ENCODE results near the gene TMEM82.
A peak's percentile ranks its signal among the peaks of the same experiment; 100 is the strongest.

Gene TMEM82

DNA sequence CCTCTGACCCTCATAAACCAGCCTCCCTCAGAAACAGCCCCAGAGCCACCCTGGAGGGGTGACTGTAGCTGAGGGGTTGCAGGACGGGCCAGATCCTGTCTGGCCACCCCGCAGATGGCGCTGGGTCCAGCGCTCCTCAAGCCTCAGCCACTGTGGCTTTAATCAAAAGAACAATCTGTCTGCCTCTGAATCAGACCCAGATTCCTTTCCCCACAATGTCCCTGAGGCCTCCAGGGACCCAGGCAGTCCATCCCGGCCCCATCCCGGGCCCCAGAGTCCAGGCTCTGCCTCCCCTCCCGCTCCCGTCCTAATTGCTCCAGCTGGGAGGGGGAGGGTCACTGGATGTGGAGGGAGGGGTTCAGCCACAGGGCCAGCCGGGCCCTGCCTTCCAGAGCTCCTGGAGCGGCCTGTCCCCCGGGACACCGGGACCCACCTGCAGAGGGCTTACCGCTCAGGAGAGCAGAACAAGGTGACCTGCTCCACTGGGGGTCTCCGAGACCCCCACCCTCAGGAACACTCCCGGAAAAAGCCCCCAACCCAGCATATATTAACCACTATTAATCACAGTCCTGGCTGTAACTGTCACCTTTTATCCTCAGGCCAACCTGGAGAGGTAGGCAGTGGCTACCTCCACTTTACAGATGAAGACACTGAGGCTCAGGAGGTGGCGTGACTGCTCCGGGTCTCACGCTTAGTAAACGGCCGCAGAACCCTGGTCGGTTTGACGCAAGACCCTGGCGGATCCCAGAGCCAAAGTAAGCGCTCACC, 15.5 kb downstream of the TMEM82 start:
- Histone ChIP-seq H3K9me3 (ENCODE audit: control insufficient read depth, insufficient read depth, low read depth, low read length) (no peaks in the 10 kb centered on the region), H3K36me3 (ENCODE audit: control insufficient read depth in 2 of 2, insufficient read depth in 1 of 2, low read length in 2 of 2) (no peaks in the 10 kb centered on the region), H3K27ac (ENCODE audit: extremely low read depth, low read depth, low read length) (no peak overlapping the region), H3K4me3 (ENCODE audit: low read depth, low read length) (no peak overlapping the region), H3K4me1 (ENCODE audit: control insufficient read depth, insufficient read depth, low read length) (peaks cover 7% of the 10 kb centered on the region; the same call in 1 of the 2 replicates)
- POLR2A ChIA-PET, result no interaction called here
- CTCF ChIA-PET, result no interaction called here
- peak; percentile 77 for TF ChIP-seq IKZF3 (tag by site-specific recombination; IDR thresholded peaks at IDR 0.05)
- peak; percentile 20; the same call in 1 of the 2 replicates for TF ChIP-seq KLF16 (tag by site-specific recombination; IDR thresholded peaks at IDR 0.05)
- no peak for TF ChIP-seq ZNF664 (tag by site-specific recombination; IDR thresholded peaks at IDR 0.05)
- peak; percentile 43; the same call in 1 of the 2 replicates for TF ChIP-seq GLIS2 (tag by site-specific recombination; IDR thresholded peaks at IDR 0.05)
- no peak for TF ChIP-seq ZNF248 (tag by site-specific recombination; IDR thresholded peaks at IDR 0.05)
- TF ChIP-seq, protein P1, sequence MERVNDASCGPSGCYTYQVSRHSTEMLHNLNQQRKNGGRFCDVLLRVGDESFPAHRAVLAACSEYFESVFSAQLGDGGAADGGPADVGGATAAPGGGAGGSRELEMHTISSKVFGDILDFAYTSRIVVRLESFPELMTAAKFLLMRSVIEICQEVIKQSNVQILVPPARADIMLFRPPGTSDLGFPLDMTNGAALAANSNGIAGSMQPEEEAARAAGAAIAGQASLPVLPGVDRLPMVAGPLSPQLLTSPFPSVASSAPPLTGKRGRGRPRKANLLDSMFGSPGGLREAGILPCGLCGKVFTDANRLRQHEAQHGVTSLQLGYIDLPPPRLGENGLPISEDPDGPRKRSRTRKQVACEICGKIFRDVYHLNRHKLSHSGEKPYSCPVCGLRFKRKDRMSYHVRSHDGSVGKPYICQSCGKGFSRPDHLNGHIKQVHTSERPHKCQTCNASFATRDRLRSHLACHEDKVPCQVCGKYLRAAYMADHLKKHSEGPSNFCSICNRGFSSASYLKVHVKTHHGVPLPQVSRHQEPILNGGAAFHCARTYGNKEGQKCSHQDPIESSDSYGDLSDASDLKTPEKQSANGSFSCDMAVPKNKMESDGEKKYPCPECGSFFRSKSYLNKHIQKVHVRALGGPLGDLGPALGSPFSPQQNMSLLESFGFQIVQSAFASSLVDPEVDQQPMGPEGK (tag by site-specific recombination; IDR thresholded peaks at IDR 0.05), result peak; percentile 55
- 0 out of 2 replicates have a peak, but pooled peaks have one; percentile 46 for TF ChIP-seq ZEB2 (tag by site-specific recombination; IDR thresholded peaks at IDR 0.05)
- no peak for TF ChIP-seq ZNF391 (tag by site-specific recombination; IDR thresholded peaks at IDR 0.05; ENCODE audit: borderline replicate concordance, low read depth)
- TF ChIP-seq ZFP69B (tag by site-specific recombination; IDR thresholded peaks at IDR 0.05), result peak; percentile 87; the same call in 1 of the 2 replicates
- 0 out of 2 replicates have a peak, but pooled peaks have one; percentile 23 for TF ChIP-seq ZNF423 (tag by site-specific recombination; IDR thresholded peaks at IDR 0.05)
- no peak for TF ChIP-seq ZBTB1 (tag by site-specific recombination; IDR thresholded peaks at IDR 0.05)
- TF ChIP-seq, protein P2, sequence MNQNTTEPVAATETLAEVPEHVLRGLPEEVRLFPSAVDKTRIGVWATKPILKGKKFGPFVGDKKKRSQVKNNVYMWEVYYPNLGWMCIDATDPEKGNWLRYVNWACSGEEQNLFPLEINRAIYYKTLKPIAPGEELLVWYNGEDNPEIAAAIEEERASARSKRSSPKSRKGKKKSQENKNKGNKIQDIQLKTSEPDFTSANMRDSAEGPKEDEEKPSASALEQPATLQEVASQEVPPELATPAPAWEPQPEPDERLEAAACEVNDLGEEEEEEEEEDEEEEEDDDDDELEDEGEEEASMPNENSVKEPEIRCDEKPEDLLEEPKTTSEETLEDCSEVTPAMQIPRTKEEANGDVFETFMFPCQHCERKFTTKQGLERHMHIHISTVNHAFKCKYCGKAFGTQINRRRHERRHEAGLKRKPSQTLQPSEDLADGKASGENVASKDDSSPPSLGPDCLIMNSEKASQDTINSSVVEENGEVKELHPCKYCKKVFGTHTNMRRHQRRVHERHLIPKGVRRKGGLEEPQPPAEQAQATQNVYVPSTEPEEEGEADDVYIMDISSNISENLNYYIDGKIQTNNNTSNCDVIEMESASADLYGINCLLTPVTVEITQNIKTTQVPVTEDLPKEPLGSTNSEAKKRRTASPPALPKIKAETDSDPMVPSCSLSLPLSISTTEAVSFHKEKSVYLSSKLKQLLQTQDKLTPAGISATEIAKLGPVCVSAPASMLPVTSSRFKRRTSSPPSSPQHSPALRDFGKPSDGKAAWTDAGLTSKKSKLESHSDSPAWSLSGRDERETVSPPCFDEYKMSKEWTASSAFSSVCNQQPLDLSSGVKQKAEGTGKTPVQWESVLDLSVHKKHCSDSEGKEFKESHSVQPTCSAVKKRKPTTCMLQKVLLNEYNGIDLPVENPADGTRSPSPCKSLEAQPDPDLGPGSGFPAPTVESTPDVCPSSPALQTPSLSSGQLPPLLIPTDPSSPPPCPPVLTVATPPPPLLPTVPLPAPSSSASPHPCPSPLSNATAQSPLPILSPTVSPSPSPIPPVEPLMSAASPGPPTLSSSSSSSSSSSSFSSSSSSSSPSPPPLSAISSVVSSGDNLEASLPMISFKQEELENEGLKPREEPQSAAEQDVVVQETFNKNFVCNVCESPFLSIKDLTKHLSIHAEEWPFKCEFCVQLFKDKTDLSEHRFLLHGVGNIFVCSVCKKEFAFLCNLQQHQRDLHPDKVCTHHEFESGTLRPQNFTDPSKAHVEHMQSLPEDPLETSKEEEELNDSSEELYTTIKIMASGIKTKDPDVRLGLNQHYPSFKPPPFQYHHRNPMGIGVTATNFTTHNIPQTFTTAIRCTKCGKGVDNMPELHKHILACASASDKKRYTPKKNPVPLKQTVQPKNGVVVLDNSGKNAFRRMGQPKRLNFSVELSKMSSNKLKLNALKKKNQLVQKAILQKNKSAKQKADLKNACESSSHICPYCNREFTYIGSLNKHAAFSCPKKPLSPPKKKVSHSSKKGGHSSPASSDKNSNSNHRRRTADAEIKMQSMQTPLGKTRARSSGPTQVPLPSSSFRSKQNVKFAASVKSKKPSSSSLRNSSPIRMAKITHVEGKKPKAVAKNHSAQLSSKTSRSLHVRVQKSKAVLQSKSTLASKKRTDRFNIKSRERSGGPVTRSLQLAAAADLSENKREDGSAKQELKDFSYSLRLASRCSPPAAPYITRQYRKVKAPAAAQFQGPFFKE (tag by site-specific recombination; IDR thresholded peaks at IDR 0.05; ENCODE audit: borderline replicate concordance), result no peak
- peak; percentile 16; the same call in 1 of the 2 replicates for TF ChIP-seq SP2 (tag by site-specific recombination; IDR thresholded peaks at IDR 0.05)
- TF ChIP-seq ZBTB48 (tag by site-specific recombination; IDR thresholded peaks at IDR 0.05), result 0 out of 2 replicates have a peak, but pooled peaks have one; percentile 9
- no peak for TF ChIP-seq ZNF660 (tag by site-specific recombination; IDR thresholded peaks at IDR 0.05)
- no peak for TF ChIP-seq ZNF202 (tag by site-specific recombination; IDR thresholded peaks at IDR 0.05; ENCODE audit: borderline replicate concordance)
- TF ChIP-seq WT1 (tag by site-specific recombination; IDR thresholded peaks at IDR 0.05), result peak; percentile 46; the same call in 1 of the 2 replicates
- TF ChIP-seq ZIC2 (tag by site-specific recombination; IDR thresholded peaks at IDR 0.05), result peak; percentile 42; the same call in 1 of the 2 replicates
- TF ChIP-seq ZNF596 (tag by site-specific recombination; IDR thresholded peaks at IDR 0.05), result 0 out of 2 replicates have a peak, but pooled peaks have one; percentile 1
- TF ChIP-seq ZNF394 (tag by site-specific recombination; IDR thresholded peaks at IDR 0.05; ENCODE audit: borderline replicate concordance), result no peak
- TF ChIP-seq, protein P3, sequence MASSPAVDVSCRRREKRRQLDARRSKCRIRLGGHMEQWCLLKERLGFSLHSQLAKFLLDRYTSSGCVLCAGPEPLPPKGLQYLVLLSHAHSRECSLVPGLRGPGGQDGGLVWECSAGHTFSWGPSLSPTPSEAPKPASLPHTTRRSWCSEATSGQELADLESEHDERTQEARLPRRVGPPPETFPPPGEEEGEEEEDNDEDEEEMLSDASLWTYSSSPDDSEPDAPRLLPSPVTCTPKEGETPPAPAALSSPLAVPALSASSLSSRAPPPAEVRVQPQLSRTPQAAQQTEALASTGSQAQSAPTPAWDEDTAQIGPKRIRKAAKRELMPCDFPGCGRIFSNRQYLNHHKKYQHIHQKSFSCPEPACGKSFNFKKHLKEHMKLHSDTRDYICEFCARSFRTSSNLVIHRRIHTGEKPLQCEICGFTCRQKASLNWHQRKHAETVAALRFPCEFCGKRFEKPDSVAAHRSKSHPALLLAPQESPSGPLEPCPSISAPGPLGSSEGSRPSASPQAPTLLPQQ (tag by site-specific recombination; IDR thresholded peaks at IDR 0.05), result peak; percentile 83
- TF ChIP-seq MEIS1 (CRISPR knock-in tag; IDR thresholded peaks at IDR 0.05; ENCODE audit: borderline replicate concordance), result no peak
- TF ChIP-seq, protein P4, sequence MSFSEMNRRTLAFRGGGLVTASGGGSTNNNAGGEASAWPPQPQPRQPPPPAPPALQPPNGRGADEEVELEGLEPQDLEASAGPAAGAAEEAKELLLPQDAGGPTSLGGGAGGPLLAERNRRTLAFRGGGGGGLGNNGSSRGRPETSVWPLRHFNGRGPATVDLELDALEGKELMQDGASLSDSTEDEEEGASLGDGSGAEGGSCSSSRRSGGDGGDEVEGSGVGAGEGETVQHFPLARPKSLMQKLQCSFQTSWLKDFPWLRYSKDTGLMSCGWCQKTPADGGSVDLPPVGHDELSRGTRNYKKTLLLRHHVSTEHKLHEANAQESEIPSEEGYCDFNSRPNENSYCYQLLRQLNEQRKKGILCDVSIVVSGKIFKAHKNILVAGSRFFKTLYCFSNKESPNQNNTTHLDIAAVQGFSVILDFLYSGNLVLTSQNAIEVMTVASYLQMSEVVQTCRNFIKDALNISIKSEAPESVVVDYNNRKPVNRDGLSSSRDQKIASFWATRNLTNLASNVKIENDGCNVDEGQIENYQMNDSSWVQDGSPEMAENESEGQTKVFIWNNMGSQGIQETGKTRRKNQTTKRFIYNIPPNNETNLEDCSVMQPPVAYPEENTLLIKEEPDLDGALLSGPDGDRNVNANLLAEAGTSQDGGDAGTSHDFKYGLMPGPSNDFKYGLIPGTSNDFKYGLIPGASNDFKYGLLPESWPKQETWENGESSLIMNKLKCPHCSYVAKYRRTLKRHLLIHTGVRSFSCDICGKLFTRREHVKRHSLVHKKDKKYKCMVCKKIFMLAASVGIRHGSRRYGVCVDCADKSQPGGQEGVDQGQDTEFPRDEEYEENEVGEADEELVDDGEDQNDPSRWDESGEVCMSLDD (tag by site-specific recombination; IDR thresholded peaks at IDR 0.05), result 0 out of 2 replicates have a peak, but pooled peaks have one; percentile 17
- 0 out of 2 replicates have a peak, but pooled peaks have one; percentile 14 for TF ChIP-seq GLIS1 (tag by site-specific recombination; IDR thresholded peaks at IDR 0.05)
